ENCODE data around the gene ANKRD34A. TPM values are rescaled to one million over a fixed set of nuclear protein-coding genes. Genes with fewer than 3 reads are reported as not detected.
A peak's percentile ranks its signal among the peaks of the same experiment; 100 is the strongest.

Gene ANKRD34A
- polyA plus RNA-seq, 3 donors = 0.31 TPM; not detected in 2

DNA sequence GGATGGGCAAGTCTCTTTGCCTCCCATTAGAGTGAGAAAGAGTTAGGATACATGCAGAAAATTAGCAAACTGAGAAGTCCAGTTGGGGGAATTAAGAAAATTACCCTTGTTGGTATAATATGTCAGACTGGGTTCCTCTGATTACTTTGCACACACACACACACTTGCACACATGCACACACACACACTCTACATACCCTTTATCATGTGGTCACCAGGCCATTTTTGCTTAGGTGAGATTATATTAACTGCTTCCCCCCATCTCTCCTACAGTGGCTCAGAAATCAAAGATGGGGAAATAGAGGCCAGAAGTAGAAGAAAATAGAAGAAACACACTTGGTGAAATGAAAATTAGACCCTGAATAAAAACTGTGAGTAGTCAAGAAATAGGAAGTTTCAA lies 5.6 kb downstream of the ANKRD34A start:
- H2AFZ ChIP-seq (ENCODE audit: insufficient read depth, low read depth, low read length, poor library complexity, severe bottlenecking) = no peak overlapping the region
- peaks cover 65 to 77% of the 10 kb centered on the region in 2 donors for H3K4me1 ChIP-seq (ENCODE audit: control insufficient read depth in 1 of 2, insufficient read depth in 2 of 2, low read length in 2 of 2)
- no peak overlapping the region for H3K9ac ChIP-seq (ENCODE audit: insufficient read depth, low read length, poor library complexity, severe bottlenecking)
- Mint-ChIP-seq H3K27me3 (ENCODE audit: low read depth in 3 of 3) (peaks cover 30 to 37% (median 31%) of the 10 kb centered on the region in 3 donors), H3K27ac (no peak overlapping the region), H3K4me3 (no peak overlapping the region), H3K4me1 (peaks cover 86% of the 10 kb centered on the region), H3K36me3 (peaks cover 4 to 5% of the 10 kb centered on the region in 2 donors), H3K9me3 (peaks cover 0 to 8% (median 0%) of the 10 kb centered on the region in 7 donors)
- no peak overlapping the region for H3K4me2 ChIP-seq (replicated peaks; ENCODE audit: extremely low read depth, low read length, poor library complexity, severe bottlenecking)
- H3K27ac ChIP-seq (ENCODE audit: low read depth in 1 of 2, low read length in 2 of 2) = no peak overlapping the region
- intact Hi-C loops (cut with micrococcal nuclease) = no loop called here
- no peaks in the 10 kb centered on the region for H3K9me3 ChIP-seq (replicated peaks in 1 of 2; ENCODE audit: control insufficient read depth in 1 of 2, insufficient read depth in 1 of 2, low read length in 2 of 2)
- no peak overlapping the region for H3K4me3 ChIP-seq (replicated peaks in 1 of 3; ENCODE audit: low read depth in 2 of 3, low read length in 3 of 3)
- no peak for DNase-seq
- H3K36me3 ChIP-seq (replicated peaks in 1 of 2; ENCODE audit: control insufficient read depth in 1 of 2, insufficient read depth in 2 of 2, low read length in 2 of 2) = no peaks in the 10 kb centered on the region
- peaks cover 31% of the 10 kb centered on the region for H3K79me2 ChIP-seq (ENCODE audit: insufficient read depth, low read length)
- TF ChIP-seq, protein P1, sequence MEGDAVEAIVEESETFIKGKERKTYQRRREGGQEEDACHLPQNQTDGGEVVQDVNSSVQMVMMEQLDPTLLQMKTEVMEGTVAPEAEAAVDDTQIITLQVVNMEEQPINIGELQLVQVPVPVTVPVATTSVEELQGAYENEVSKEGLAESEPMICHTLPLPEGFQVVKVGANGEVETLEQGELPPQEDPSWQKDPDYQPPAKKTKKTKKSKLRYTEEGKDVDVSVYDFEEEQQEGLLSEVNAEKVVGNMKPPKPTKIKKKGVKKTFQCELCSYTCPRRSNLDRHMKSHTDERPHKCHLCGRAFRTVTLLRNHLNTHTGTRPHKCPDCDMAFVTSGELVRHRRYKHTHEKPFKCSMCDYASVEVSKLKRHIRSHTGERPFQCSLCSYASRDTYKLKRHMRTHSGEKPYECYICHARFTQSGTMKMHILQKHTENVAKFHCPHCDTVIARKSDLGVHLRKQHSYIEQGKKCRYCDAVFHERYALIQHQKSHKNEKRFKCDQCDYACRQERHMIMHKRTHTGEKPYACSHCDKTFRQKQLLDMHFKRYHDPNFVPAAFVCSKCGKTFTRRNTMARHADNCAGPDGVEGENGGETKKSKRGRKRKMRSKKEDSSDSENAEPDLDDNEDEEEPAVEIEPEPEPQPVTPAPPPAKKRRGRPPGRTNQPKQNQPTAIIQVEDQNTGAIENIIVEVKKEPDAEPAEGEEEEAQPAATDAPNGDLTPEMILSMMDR (IDR thresholded peaks at IDR 0.05) = no peak
- H3K27me3 ChIP-seq (ENCODE audit: control insufficient read depth in 2 of 2, insufficient read depth in 2 of 2, low read length in 2 of 2) = peaks cover 6 to 31% of the 10 kb centered on the region in 2 donors
- H4K20me1 ChIP-seq (ENCODE audit: insufficient read depth, low read length) = peaks cover 3% of the 10 kb centered on the region

DNA sequence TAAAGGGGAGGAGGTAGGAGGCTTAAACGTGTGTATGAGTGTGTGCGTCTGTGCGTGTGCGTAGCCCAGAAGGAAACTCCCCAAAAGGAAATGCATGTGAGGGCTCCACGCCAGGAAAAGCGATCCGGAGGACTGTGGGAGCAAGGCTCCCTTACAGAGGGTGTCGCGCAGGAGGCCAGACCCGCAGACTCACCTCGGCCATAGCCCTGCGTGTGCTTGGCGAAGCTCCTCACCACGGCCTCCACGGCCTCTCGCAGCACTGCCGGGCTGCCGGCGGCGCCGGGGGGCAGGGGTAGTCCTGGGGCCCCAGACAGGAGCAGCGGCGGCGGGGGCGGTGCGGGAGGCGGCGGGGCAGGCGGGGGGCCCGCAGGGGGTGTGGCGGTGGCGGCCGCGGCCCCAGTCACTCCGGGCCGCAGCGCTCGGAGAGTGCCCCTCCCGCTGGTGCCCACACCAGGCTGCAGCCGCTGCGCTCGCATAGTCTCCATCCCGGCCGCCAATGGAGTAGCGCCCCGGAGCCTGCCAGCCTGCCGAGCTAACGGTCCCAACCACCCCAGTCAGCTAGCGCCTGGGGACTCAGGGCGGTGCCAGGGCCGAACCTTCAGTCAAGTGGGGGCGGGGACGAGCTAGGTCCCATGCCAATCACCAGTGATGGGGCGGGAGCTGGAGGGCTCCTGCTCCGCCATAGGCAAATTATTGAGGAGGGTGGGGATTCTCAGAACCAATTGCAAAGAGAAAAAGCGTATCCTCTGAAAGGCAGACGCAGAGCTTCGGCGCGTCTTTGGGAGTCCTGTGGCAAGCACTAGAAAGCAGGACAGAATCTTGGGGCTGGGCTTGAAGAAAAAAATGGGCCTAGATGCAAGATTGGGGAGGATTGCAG lies 6.7 kb downstream of the ANKRD34A start, which contains the start of gene LIX1L:
TSS of gene LIX1L (minus strand) at position 575 of the 877 bp plus-strand sequence. CDS start at position 485, 90 bp downstream.
- TF ChIP-seq, protein P1 (IDR thresholded peaks at IDR 0.05) = no peak
- peaks cover 55 to 66% of the 10 kb centered on the region in 2 donors for H3K4me1 ChIP-seq (ENCODE audit: control insufficient read depth in 1 of 2, insufficient read depth in 2 of 2, low read length in 2 of 2)
- under 1% methylated on average over 60 of the region's 60 CpGs for WGBS (ENCODE audit: insufficient coverage)

More for the DNA sequence above, 6.7 kb downstream of the ANKRD34A start, which contains the start of gene LIX1L:
- Mint-ChIP-seq H3K27me3 (ENCODE audit: low read depth in 3 of 3) (peaks cover 24 to 29% (median 25%) of the 10 kb centered on the region in 3 donors), H3K4me3 (peak within 1 kb of the TSS; percentile 89 to 95), H3K4me1 (peaks cover 76% of the 10 kb centered on the region), H3K36me3 (peaks cover 6 to 7% of the 10 kb centered on the region in 2 donors), H3K9me3 (peaks cover 0 to 7% (median 0%) of the 10 kb centered on the region in 7 donors), H3K27ac (peak within 1 kb of the TSS; percentile 81 to 92 (median 90))
- peaks cover 3 to 22% of the 10 kb centered on the region in 2 donors for H3K27me3 ChIP-seq (ENCODE audit: control insufficient read depth in 2 of 2, insufficient read depth in 2 of 2, low read length in 2 of 2)
- peak; percentile 91 to 94 (median 92) for DNase-seq
- intact Hi-C loops (cut with micrococcal nuclease) = loop anchor here in 1 of 2 donors (2.0 kb wide), 1 partner anchor 39 kb away; the partner anchor contains the start of gene PEX11B
- H2AFZ ChIP-seq (ENCODE audit: insufficient read depth, low read depth, low read length, poor library complexity, severe bottlenecking) = peak within 1 kb of the TSS; percentile 86
- peaks cover 3% of the 10 kb centered on the region for H4K20me1 ChIP-seq (ENCODE audit: insufficient read depth, low read length)
- H3K79me2 ChIP-seq (ENCODE audit: insufficient read depth, low read length) = peaks cover 41% of the 10 kb centered on the region
- H3K27ac ChIP-seq (ENCODE audit: low read depth in 1 of 2, low read length in 2 of 2) = peak within 1 kb of the TSS; percentile 44 to 88
- H3K4me3 ChIP-seq (replicated peaks in 1 of 3; ENCODE audit: low read depth in 2 of 3, low read length in 3 of 3) = peak within 1 kb of the TSS; percentile 47 to 87 (median 78)
- peak within 1 kb of the TSS; percentile 87 for H3K9ac ChIP-seq (ENCODE audit: insufficient read depth, low read length, poor library complexity, severe bottlenecking)
- peak within 1 kb of the TSS; percentile 86 for H3K4me2 ChIP-seq (replicated peaks; ENCODE audit: extremely low read depth, low read length, poor library complexity, severe bottlenecking)
- no peaks in the 10 kb centered on the region for H3K36me3 ChIP-seq (replicated peaks in 1 of 2; ENCODE audit: control insufficient read depth in 1 of 2, insufficient read depth in 2 of 2, low read length in 2 of 2)
- H3K9me3 ChIP-seq (replicated peaks in 1 of 2; ENCODE audit: control insufficient read depth in 1 of 2, insufficient read depth in 1 of 2, low read length in 2 of 2) = no peaks in the 10 kb centered on the region

Measured in CD14-positive monocyte (primary cell).